ENCODE measurements around the gene NLGN1.

The NLGN1 gene

DNA sequence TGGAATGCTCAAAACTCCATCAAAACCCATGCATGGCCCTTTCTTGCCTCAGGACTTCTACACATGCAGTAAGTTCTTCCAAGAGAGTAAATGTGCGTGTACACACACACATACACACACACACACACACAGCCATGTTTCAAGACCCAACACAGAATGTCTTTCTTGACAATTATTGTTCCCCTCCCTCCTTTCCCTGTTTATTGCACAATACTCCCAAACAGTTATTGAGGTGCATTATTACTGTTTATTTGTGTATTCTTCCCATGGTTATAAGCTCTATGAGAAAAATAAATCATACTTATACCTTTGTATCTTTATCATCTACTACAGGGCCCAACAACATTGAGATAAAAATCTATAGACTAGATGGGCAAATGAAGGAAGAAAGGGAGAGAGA is 937.8 kb downstream of the NLGN1 start:
- no peak for DNase-seq (ENCODE audit: low spot score)

DNA sequence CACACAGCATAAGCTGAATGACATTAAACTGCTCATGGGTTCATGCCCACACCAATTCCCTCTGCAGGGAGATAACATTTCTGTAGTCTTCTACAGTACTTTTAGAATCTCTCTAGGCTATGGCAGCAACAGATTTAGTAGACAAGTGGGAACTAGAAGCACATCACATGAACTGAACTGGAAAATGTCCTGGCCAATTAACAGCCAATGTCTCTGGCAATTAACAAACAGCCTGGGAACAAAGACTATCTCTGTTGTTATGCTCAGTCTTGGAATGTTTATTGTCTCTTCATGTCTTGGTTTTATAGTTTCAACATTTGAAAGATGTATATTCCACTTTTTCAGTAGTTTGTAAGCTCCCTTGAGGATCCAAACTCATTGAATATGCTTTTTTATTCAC is 938.4 kb downstream of the NLGN1 start:
- no peak for DNase-seq (ENCODE audit: low spot score)
